Esophagus squamous epithelium (tissue), 4 donors: ENCODE data around the gene CLSTN3.

Experiments used
- CTCF ChIP-seq, 6 experiments: fragments of 450-650 bp in 4 of 6; fragments of 200-600 bp in 2 of 6; sonication (generic) in 2 of 6; IDR thresholded peaks; one replicate each; pipeline ENCODE4 v1.5.1; 2016 to 2019; ENCODE audit warnings: antibody characterized with exemption in 6 of 6, mild to moderate bottlenecking in 4 of 6, moderate library complexity in 4 of 6
- POLR2A ChIP-seq, 4 donors: fragments of 450-650 bp; IDR thresholded peaks; one replicate each; pipeline ENCODE4 v1.6.1; 2017; ENCODE audit warnings: antibody characterized with exemption in 4 of 4, mild to moderate bottlenecking in 4 of 4, moderate library complexity in 3 of 4

GRCh38 chr12:7142809-7143465 is 12.8 kb downstream of the CLSTN3 start:
- TF ChIP-seq CTCF (IDR thresholded peaks at IDR 0.05) (no peak), POLR2A (IDR thresholded peaks at IDR 0.05) (no peak)
